GM18951 (cell line): ENCODE data around the gene BLTP3A.
"Not testable (repeated sequence)": the region's sequence is repeated elsewhere in the genome, so short reads cannot be mapped to it uniquely, and the experiment has no call there.

Experiments
- POLR2A ChIP-seq: IDR thresholded peaks from 4 replicates; pipeline ENCODE4 v1.6.1; 2011; ENCODE audit warnings: mild to moderate bottlenecking; ENCODE audit not compliant: insufficient read length, insufficient read depth; ENCODE audit errors: extremely low read depth
- in situ Hi-C: fragments of 300-500 bp; cut with MboI; formaldehyde crosslinking; loops from one replicate; pipeline ENCODE4 v1.12.0; 2022; ENCODE audit warnings: low sequenced_read_pairs, mixed read lengths, inconsistent platforms; ENCODE audit not compliant: unreplicated experiment

The BLTP3A gene

DNA sequence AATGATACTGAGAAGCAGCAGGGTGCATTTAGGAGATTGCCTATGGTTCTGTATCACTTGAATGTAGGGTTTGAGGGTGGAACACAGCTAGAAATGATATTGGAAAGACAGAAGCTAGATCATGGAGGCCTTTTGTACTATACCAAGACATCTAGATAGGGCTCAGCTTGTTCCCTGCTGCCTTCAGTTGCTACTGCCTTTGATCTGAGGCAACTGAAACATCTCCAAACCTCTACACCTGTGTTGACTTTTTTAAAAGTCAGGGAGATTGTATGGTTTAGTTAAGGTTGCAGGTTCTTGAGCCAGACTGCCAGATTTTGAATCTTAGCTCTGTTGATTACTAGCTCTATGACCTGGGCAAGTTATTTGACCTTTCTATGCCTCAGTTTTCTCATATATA lies 12.7 kb downstream of the BLTP3A start:
- in situ Hi-C loops, result no loop called here
- no peak for TF ChIP-seq POLR2A

DNA sequence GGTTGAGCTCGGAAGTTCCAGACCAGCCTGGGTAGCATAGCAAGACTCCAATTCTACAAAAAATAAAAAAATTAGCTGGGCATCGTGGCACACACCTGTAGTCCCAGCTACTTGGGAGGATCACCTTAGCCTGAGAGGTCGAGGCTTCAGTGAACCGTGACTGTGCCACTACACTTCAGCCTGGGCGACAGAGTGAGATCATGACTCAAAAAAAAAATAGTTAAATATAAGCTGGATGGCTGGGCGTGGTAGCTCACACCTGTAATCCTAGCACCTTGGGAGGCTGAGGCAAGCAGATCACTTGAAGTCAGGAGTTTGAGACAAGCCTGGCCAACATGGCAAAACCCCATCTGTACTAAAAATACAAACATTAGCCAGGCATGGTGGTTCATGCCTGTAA lies 13.2 kb downstream of the BLTP3A start:
- in situ Hi-C loops, result not testable (repeated sequence)

DNA sequence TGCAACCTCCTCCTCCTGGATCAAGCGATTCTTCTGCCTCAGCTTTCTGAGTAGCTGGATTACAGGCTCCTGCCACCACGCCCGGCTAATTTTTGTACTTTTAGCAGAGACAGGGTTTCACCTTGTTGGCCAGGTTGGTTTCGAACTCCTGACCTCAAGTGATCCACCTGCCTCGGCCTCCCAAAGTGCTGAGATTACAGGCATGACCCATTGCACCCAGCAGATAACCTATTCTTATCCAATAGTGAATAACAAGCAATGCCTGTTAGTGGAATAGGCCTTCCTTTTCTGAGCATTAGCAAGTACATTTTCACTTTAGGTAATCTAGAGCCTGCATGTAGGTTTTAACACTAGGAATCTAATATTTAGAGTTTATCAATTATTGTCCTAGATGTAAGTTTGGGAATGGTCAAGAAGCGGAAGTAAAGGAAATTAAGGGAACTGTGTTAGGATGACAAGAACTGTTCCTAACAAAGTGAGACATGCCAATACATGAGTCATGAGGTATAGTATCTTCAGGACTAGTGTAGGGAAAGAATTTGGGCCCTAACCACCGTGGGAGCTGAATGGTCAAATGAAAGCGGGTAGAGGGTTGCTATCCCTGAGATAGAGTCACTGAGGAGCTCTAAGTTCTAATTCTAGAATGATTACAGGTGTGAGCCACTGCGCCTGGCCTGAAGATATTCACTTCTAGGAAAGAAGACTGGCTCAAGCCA lies 15.0 kb downstream of the BLTP3A start:
- TF ChIP-seq POLR2A, result no peak
- in situ Hi-C loops, result no loop called here

DNA sequence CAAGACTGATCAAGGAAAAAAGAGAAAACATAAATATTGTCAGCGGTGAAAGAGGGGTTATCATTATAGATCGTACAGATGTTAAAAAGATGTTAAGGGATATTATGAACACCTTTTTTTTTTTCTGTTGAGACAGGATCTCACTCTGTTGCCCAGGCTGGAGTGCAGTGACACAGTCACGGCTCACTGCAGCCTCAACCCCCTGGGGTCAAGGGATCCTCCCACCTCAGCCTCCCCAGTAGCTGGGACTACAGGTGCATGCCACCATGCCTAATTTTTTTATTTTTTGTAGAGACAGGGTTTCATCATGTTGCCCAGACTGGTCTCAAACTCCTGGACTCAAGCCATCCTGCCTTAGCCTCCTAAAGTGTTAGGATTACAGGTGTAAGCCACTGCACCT lies 16.6 kb downstream of the BLTP3A start:
- in situ Hi-C loops, result not testable (repeated sequence)

DNA sequence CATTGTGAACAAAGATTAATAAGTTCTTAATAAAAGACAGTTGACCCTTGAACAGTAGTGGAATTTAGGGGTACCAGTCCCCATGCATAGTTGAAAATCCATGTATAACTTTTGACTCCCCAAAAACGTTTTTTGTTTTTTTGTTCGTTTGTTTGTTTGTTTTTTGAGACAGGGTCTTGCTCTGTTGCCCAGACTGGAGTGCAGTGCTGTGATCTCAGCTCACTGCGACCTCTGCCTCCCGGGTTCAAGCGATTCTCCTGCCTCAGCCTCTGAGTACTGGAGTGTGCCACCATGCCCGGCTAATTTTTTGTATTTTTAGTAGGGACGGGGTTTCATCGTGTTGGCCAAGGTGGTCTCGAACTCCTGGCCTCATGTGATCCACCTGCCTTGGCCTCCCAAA lies 17.5 kb downstream of the BLTP3A start:
- in situ Hi-C loops, result not testable (repeated sequence)

DNA sequence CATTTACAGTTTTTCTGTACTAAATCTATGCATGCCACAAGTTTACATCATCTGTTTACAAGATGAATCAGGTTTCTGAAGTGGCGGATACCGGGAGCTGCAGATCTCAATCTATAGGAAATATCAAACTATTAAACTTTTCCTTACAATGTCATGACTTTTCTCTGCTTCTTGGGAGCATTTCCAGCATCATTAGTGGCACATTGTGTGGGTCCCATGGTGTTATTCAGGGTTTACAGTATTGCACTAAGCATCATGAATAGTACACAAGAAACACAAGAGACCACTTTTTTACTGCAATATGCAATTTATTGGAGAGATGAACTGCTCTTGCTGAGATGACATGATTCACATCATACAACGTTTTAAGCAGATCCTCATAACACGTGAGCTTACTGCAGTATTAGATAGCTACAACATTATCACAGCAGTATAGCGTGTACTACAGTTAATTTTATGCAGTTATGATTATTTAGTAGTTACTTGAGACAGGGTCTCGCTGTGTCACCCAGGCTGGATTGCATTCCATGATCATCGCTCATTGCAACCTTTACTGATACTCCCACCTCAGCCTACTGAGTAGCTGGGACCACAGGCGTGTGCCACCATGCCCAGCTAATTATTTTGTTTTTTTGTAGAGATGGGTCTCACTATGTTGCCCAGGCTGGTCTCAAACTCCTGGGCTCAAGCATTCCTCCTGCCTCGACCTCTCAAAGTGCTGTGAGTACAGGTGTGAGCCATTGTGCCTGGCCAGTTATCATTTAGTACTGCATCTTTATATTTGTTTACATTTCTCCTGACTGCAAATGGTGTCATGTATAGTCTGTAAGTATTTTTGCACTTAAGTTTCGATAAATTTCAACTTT lies 18.4 kb downstream of the BLTP3A start:
- no peak for TF ChIP-seq POLR2A
- in situ Hi-C loops, result no loop called here

DNA sequence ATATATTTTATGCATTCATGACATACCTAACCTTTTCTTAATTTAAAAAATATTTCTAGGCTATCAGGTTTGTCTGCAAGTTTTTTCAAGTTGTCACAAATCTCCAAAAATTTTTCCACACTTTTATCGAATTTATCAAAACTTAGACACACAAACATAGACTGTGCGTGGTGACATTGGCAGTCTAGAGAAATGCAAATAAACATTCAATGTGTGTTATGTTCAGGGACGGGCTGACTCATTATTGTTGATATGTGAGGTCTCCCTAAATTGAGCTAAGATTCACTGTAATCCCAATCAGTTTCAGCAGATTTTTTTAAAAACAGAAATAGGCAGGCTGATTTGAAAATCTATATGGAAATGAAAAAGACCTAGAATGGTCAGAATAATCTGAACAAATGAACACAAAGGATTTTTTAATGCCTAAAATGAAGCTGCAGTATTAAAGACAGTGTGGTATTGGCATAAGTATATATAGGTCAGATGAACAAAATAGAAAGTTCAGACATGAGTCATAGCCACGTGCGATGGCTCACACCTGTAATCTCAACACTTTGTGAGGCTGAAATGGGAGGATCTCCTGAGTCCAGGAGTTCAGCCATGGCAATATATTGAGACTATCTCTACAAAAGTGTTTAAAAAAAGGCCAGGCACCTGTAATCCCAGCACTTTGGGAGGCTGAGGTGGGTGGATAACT lies 19.2 kb downstream of the BLTP3A start:
- no peak for TF ChIP-seq POLR2A
- in situ Hi-C loops, result no loop called here

DNA sequence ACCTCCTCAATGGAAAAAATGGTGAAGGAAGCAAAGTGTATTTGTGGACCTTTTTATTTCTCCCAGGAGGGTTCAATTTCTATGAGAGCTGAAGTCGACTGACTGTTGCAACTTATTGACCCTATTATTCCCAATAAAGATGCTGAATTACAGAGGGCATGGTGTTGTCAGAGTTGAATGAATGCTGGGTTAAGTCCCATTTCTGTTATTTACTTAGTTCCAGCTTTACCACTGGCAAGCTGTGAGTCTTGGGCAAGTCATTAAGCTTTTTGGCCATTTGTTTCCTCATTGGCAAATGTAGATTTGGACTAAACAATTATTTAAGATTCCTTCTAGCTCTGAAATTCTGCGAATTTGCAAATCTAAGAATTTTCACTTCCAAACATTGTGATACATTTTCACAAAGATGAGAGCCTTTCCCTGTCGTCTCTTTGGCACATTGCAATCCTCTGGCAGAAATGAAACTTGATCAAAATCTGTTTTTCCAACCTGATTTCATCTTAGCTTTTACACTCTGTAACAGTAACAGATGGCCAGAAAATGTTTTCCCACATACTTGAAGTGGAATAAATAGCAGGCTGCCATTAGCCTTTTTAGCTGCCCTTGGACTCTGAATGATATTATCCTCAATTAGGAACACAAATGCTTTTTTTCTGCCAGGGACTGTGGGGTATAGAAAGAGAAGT lies 21.3 kb downstream of the BLTP3A start:
- in situ Hi-C loops, result no loop called here
- TF ChIP-seq POLR2A, result no peak

DNA sequence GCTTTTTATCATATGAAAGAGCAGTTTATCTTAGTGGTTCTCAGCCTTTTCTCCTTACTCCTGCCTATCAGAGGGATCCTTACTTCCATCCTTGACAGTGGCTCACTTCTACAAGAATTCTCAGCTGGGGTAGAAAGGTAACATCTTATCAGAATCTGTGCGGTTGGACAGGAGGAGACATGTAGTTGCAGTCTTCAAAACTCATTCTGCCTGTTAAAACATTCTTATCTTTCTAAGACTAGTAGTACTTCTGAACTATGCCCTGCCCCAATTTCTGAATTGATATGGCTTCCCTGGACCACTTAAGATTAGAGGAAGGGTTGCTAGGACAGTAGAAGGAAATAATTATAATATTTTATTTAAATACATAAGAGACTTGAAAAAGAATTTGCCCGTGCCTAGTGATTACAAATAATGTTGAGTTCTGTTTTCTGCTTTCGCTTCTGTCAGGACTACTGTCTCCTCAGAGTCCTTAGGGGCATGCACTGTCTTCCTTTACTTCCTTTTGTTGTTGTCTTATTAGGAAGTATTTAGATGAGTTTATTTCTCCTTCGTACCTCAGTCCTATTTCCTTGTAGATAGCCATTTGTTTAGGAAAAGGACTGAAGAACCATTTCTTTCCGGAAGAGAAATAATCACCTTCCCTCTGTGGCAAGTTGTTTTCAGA lies 24.9 kb downstream of the BLTP3A start:
- TF ChIP-seq POLR2A, result no peak
- in situ Hi-C loops, result no loop called here

DNA sequence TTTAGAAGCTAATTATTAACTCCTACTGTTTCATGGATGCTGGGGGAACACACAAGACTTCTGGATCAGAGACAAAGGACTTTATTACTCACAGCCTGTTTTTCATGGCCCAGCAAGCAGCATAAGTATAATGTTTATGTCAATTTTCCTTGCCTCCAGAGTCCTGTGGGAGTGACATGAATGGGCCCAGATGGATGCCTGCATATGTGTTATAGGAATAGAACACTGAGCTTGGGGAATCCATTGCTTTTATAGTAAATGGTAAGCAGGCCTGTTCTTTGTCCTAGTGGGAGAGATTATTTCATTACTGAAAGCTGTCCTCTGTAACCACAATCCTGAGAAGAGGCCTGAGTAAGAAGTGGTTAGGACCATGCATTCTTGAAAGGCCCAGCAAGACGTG lies 25.6 kb downstream of the BLTP3A start:
- in situ Hi-C loops, result no loop called here
- TF ChIP-seq POLR2A, result no peak

DNA sequence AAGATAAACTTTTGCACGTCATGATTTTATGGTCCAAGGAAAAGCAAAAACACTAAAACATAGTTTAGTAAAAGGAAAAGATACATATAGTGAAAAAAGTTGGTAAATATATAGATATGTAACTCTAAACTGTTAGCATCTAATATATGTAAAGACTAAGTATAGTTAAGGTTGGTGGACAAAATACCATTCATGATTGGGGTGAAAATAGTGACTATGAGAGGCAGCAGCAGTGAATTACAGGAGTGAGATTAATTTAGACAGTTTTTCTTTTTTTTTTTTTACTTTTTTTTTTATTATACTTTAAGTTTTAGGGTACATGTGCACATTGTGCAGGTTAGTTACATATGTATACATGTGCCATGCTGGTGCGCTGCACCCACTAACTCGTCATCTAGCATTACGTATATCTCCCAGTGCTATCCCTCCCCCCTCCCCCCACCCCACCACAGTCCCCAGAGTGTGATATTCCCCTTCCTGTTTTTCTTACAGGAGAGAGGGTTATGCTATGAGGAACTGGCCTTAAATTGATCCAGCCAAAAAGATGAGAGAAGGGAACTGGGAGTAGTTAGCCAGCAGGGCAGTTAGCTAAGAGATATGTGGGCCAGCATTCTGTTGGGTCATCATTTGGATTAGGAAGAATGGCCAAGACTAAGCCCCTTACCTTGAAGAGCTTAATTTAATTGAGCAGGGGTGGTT lies 27.1 kb downstream of the BLTP3A start:
- in situ Hi-C loops, result not testable (repeated sequence)

DNA sequence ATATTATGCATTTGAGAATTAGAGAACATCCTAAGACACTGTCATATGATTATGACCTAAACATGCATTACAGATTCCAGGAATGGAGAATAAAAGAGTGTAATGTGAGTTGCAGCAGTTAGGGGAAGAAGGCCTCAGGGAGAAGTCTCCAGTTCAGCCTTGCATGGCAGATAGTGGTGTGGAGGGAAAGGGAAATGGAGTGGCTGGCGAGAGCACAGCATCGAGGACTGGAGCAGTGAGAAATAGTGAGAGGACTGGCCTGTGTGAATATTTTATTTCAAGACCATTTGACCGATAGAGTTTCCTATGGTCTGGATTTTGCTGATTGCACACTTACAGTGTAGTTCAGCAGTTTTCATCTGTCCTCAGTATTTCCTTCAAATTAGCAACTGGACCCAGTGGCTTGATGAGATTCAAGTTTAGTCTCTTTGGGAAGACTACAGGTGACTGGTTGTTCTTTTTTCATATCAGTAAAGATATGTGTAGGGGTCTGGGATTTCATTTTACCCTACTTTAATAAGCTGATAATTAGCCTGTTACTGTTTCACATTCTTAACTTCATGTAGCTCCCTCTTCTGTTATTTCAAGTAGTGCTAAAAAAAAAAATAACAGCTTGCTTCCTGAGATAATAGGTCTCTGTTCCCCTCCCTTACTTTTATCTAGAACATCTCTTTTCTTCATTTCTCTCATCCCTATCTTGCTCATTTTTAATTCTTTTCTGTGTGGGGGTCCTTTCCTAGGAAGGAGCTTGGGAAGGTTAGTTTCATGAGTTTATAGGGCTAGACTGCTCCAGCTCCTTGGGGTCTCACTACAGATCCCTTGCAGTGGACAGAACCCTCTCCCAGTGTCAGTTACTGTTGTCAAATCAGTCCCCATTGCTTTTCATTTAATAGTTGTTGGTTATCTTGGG lies 27.9 kb downstream of the BLTP3A start:
- no peak for TF ChIP-seq POLR2A
- in situ Hi-C loops, result no loop called here
